ENCODE data around the gene ATAD2B. TPM values are rescaled to one million over a fixed set of nuclear protein-coding genes. Genes with fewer than 3 reads are reported as not detected.
A peak's percentile ranks its signal among the peaks of the same experiment; 100 is the strongest.

Gene ATAD2B
- total RNA-seq, 1 donor from 2014 or later, result 24.0 TPM

DNA sequence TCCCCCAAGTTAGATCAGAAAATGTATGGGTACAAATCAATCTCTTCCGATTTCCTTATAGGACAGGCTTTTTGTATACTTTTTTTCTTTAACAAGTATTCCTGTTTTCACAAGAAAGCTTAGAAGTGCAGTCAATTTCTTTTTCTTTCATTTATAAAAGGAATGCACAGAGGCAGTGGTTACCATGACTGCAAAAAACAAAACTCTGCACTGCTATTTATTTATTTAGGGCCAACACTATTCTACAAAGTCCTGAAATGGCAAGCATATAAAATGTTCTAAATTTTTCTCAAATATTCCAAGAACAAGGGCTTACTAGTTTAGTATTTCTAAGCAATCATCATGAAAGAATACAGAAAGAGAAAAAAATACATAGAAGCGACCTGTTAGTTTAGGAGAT lies 22.2 kb downstream of the ATAD2B start:
- TF ChIP-seq, protein P1, sequence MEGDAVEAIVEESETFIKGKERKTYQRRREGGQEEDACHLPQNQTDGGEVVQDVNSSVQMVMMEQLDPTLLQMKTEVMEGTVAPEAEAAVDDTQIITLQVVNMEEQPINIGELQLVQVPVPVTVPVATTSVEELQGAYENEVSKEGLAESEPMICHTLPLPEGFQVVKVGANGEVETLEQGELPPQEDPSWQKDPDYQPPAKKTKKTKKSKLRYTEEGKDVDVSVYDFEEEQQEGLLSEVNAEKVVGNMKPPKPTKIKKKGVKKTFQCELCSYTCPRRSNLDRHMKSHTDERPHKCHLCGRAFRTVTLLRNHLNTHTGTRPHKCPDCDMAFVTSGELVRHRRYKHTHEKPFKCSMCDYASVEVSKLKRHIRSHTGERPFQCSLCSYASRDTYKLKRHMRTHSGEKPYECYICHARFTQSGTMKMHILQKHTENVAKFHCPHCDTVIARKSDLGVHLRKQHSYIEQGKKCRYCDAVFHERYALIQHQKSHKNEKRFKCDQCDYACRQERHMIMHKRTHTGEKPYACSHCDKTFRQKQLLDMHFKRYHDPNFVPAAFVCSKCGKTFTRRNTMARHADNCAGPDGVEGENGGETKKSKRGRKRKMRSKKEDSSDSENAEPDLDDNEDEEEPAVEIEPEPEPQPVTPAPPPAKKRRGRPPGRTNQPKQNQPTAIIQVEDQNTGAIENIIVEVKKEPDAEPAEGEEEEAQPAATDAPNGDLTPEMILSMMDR (IDR thresholded peaks at IDR 0.05), result no peak
- Histone ChIP-seq H3K4me1 (peaks cover 33% of the 10 kb centered on the region), H3K27me3 (no peaks in the 10 kb centered on the region), H3K36me3 (no peaks in the 10 kb centered on the region), H3K27ac (no peak overlapping the region), H3K9me3 (no peaks in the 10 kb centered on the region), H3K4me3 (no peak overlapping the region)
- DNase-seq (no peak), ATAC-seq (no peak)
- intact Hi-C loops (cut with DNase I), result no loop called here

DNA sequence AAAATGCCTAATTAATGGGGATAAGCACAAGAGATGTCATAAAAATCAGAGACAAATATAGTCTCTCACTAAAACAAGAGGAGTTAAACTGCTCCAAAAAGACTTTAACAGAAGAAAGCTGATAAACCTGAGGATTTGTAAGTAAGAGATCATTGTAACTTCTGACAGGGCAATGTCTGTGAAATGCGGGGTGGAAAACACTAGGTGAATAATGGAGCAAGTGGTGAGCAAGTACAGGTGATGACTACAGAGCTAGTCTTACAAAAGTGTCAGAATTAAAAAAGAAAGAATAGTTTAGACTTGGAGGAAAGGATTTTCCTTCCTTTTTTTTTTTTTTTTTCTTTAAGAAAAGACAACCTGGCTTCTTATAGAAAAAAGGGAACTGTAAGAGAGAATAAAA lies 22.7 kb downstream of the ATAD2B start:
- no peak overlapping the region for H3K27ac ChIP-seq
- ATAC-seq, result no peak

DNA sequence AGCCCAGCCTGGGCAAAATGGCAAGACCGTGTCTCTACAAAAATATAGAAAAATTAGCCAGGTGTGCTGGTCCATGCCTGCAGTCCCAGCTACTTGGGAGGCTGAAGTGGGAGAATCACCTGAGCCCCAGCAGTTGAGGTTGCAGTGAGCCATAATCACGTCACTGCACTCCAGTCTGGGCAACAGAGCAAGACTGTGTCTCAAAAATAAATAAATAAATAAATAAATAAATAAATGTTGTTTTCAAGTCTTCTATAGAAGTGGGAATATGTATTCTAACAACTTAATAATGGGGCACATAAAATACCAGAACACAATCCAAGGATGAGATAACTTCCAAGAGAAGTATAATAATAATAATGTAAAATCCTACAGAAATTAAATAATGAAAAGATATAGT lies 23.9 kb downstream of the ATAD2B start:
- no peaks in the 10 kb centered on the region for H3K36me3 ChIP-seq
- intact Hi-C loops (cut with DNase I), result no loop called here
- H3K4me1 ChIP-seq, result peaks cover 33% of the 10 kb centered on the region
- DNase-seq (no peak), ATAC-seq (no peak)
- no peaks in the 10 kb centered on the region for H3K9me3 ChIP-seq
- TF ChIP-seq, protein P1 (IDR thresholded peaks at IDR 0.05), result no peak
- H3K4me3 ChIP-seq, result no peak overlapping the region
- no peaks in the 10 kb centered on the region for H3K27me3 ChIP-seq
- no peak overlapping the region for H3K27ac ChIP-seq

More for the DNA sequence above, 22.7 kb downstream of the ATAD2B start:
- H3K36me3 ChIP-seq, result no peaks in the 10 kb centered on the region
- DNase-seq, result no peak
- intact Hi-C loops (cut with DNase I), result no loop called here
- peaks cover 33% of the 10 kb centered on the region for H3K4me1 ChIP-seq
- no peaks in the 10 kb centered on the region for H3K9me3 ChIP-seq
- TF ChIP-seq, protein P1 (IDR thresholded peaks at IDR 0.05), result no peak
- no peaks in the 10 kb centered on the region for H3K27me3 ChIP-seq
- no peak overlapping the region for H3K4me3 ChIP-seq

DNA sequence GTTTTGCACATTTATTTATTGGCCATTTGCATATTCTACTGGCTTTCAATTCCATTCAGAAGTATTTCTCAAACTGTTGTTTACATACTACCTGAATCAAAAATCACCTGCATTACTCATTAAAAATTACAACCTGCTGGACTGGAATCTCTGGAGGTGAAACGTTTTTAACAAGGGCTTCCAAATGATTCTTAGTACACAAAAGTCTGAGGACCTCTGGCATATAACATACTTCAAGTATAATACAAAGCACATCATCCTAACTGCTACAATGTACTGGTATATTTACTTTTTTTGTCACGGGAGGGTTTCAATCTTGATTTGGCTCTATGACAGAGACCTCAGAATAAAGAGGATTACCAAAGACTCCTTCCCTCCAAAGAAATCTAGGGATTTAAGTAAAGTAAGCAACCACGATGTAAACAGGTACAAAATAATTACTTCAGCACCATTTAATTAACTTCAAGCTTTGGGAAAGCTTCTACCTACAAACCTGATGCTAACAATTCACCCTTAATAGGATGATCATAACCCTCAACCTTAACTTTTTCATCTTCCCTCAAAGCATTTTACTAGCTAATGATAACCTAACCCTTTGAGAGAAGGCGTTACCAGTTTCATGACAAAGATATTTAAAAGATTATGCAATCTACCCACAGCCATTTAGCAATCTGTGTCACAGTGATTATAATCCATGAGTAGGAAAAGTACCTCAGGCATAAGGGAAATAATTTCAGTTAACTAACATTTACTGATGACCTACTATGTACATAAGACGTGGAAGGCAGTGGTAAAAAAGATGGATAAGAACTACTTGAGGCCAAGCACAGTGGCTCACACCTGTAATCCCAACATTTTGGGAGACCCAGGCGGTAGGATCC lies 24.7 kb downstream of the ATAD2B start:
- DNase-seq (no peak), ATAC-seq (peak; percentile 57)
- no peaks in the 10 kb centered on the region for H3K36me3 ChIP-seq
- no peaks in the 10 kb centered on the region for H3K27me3 ChIP-seq
- no peak overlapping the region for H3K27ac ChIP-seq
- H3K9me3 ChIP-seq, result no peaks in the 10 kb centered on the region
- no peak overlapping the region for H3K4me3 ChIP-seq
- TF ChIP-seq, protein P1 (IDR thresholded peaks at IDR 0.05), result no peak
- intact Hi-C loops (cut with DNase I), result no loop called here
- H3K4me1 ChIP-seq, result peaks cover 33% of the 10 kb centered on the region

DNA sequence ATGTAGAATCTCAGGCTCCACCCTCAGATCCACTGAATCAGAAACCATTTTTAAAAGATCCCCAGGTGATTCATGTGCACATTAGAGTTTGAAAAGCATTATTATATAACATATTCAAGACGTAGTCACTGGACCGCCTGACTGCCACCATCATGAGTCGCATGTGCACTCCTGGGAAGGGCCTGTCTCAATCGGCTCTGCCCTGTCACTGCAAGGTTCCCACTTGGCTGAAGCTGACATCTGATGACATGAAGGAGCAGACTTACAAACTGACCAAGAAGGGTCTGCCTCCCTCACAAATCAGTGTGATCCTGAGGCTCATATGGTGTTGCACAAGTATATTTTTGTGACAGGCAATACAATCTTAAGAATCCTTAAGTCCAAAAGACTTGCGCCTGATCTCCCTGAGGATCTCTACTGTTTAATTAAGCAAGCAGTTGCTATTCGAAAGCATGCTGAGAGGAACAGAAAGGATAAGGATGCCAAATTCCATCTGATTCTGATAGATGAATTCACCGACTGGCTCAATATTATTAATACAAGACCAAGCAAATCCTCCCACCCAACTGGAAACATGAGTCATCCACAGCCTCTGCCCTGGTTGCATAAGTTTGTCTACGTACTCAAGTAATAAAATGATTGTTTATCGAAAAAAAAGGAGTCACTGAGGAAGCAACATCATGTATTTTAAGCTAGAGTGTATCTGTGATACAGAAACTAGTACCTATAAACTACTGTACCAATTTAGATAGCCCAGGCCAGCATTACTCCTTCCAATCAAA lies 26.2 kb downstream of the ATAD2B start:
- Histone ChIP-seq H3K27me3 (no peaks in the 10 kb centered on the region), H3K4me1 (peaks cover 32% of the 10 kb centered on the region), H3K9me3 (no peaks in the 10 kb centered on the region), H3K27ac (no peak overlapping the region), H3K4me3 (no peak overlapping the region), H3K36me3 (no peaks in the 10 kb centered on the region)
- DNase-seq (no peak), ATAC-seq (peak; percentile 47)
- intact Hi-C loops (cut with DNase I), result no loop called here
- TF ChIP-seq, protein P1 (IDR thresholded peaks at IDR 0.05), result no peak
